K562 (cell line): ENCODE data around the gene TMEM121. TPM values are rescaled to one million over a fixed set of nuclear protein-coding genes. Genes with fewer than 3 reads are reported as not detected.

ENCODE experiments used
- CAMTA2 ChIP-seq: fragments of 250-450 bp; sonication (Bioruptor Pico); conservative IDR thresholded peaks from 2 replicates; pipeline ENCODE4 v1.5.1; 2022
- CBX8 ChIP-seq: fragments of 200-600 bp; sonication (generic); IDR thresholded peaks from 2 replicates; pipeline ENCODE4 v1.6.1; 2012; ENCODE audit warnings: borderline replicate concordance, mixed run types, low read depth, mild to moderate bottlenecking, moderate library complexity, mixed read lengths, low read length, control low read depth, inconsistent platforms; ENCODE audit not compliant: poor library complexity, severe bottlenecking; ENCODE audit errors: extremely low read depth
- CEBPB ChIP-seq: fragments of 450-650 bp; IDR thresholded peaks from 2 replicates; pipeline ENCODE4 v1.6.1; 2016; ENCODE audit warnings: missing genetic modification characterization, missing compliant biosample characterization
- CREB3 ChIP-seq: fragments of 450-650 bp; conservative IDR thresholded peaks from 2 replicates; pipeline ENCODE4 v1.6.1; 2016; ENCODE audit warnings: missing genetic modification characterization, low read depth, mild to moderate bottlenecking, missing compliant biosample characterization, moderate library complexity
- FOXM1 ChIP-seq, 2 experiments: fragments of 450-650 bp in 1 of 2; sonication (generic) in 1 of 2; formaldehyde crosslinking in 1 of 2; IDR thresholded peaks; 2 replicates each; pipeline versions ENCODE4 v1.6.1 to v1.9.0; 2017 to 2022; ENCODE audit warnings: low read depth in 2 of 2, mild to moderate bottlenecking in 2 of 2, missing genetic modification reagents in 1 of 2, moderate library complexity in 1 of 2
- IRF1 ChIP-seq: sonication (generic); formaldehyde crosslinking; IDR thresholded peaks from 2 replicates; pipeline ENCODE4 v1.8.0; 2022; ENCODE audit warnings: missing genetic modification reagents, mild to moderate bottlenecking, borderline replicate concordance
- IRF9 ChIP-seq: fragments of 450-650 bp; IDR thresholded peaks from 2 replicates; pipeline ENCODE4 v1.6.1; 2016; ENCODE audit warnings: missing biosample characterization, missing genetic modification characterization
- KAT7 ChIP-seq: sonication (generic); formaldehyde crosslinking; IDR thresholded peaks from 2 replicates; pipeline ENCODE4 v1.8.0; 2022; ENCODE audit warnings: missing genetic modification reagents, mild to moderate bottlenecking, borderline replicate concordance
- NCOA2 ChIP-seq, 2 experiments: fragments of 450-650 bp; IDR thresholded peaks; 2 replicates each; pipeline ENCODE4 v1.6.1; 2018; ENCODE audit warnings: mild to moderate bottlenecking in 2 of 2, moderate library complexity in 1 of 2; ENCODE audit not compliant: partially characterized antibody in 2 of 2
- NKRF ChIP-seq: fragments of 450-650 bp; IDR thresholded peaks from 2 replicates; pipeline ENCODE4 v1.6.1; 2016; ENCODE audit warnings: borderline replicate concordance
- POLR2B ChIP-seq: fragments of 450-650 bp; IDR thresholded peaks from 2 replicates; pipeline ENCODE4 v1.6.1; 2018; ENCODE audit warnings: low read depth; ENCODE audit not compliant: partially characterized antibody
- RBM34 ChIP-seq: fragments of 200-400 bp; formaldehyde crosslinking; IDR thresholded peaks from 2 replicates; pipeline ENCODE4 v1.6.1; 2018; ENCODE audit warnings: low read length, borderline replicate concordance; ENCODE audit not compliant: insufficient read depth
- SREBF1 ChIP-seq: fragments of 150-350 bp; IDR thresholded peaks from 2 replicates; pipeline ENCODE4 v1.6.1; 2014; ENCODE audit warnings: antibody characterized with exemption, low read depth, low read length, borderline replicate concordance
- TAF7 ChIP-seq: fragments of 450-650 bp; IDR thresholded peaks from 2 replicates; pipeline ENCODE4 v1.6.1; 2016; ENCODE audit warnings: missing genetic modification characterization, missing compliant biosample characterization
- ZNF197 ChIP-seq: fragments of 200-800 bp; sonication (Bioruptor generic); IDR thresholded peaks from 2 replicates; pipeline ENCODE4 v1.6.1; 2016; ENCODE audit warnings: low read depth, missing genetic modification characterization, missing compliant biosample characterization
- ZNF449 ChIP-seq: fragments of 250-450 bp; sonication (Bioruptor Pico); IDR thresholded peaks from 2 replicates; pipeline ENCODE4 v1.8.0; 2022; ENCODE audit warnings: moderate library complexity, mild to moderate bottlenecking, inconsistent platforms
- ZNF655 ChIP-seq: fragments of 250-450 bp; sonication (Bioruptor Pico); IDR thresholded peaks from 2 replicates; pipeline ENCODE4 v1.5.0; 2021
- polyA plus RNA-seq, 8 experiments: library from polyadenylated mRNA; depleted of rRNA in 4 of 8; stranded (reverse) in 5 of 8; unstranded in 3 of 8; fragments of >200 nt; fragmentation: Nextera tagmentation in 2 of 8; fragmentation: Illumina TruSeq in 1 of 8; extraction: Ambion mirVana in 2 of 8; extraction: Trizol in 1 of 8; gene quantifications; 2 replicates each; pipeline versions ENCODE4 v1.2.1 to v1.2.3, GENCODE V29; 2011 to 2014; ENCODE audit warnings: inconsistent platforms in 1 of 8, missing spikeins in 1 of 8
- total RNA-seq, 7 experiments: library from RNA; depleted of rRNA in 6 of 7; stranded (reverse); fragments of >200 nt in 6 of 7; fragmentation: Illumina TruSeq in 2 of 7; extraction: Trizol in 2 of 7; gene quantifications; 2 replicates each; pipeline versions ENCODE4 v1.2.1 to v1.2.3, GENCODE V29; 2011 to 2021; ENCODE audit warnings: low replicate concordance in 1 of 7

TMEM121 gene
- total and polyA plus RNA-seq, 9 of the 15 experiments (the other 6 are each of a cell fraction or from before 2014, with no cell fraction given): 0.31 to 0.36 TPM; not detected in 7

GRCh38 chr14:105490572-105491365 is 35.6 kb upstream of the TMEM121 start, which contains the start of gene TEDC1 (continued):
- no peak for TF ChIP-seq IRF9
- no peak for TF ChIP-seq NCOA2 (IDR thresholded peaks at IDR 0.05; ENCODE audit: partially characterized antibody in 2 of 2)
- no peak for TF ChIP-seq RBM34
- no peak for TF ChIP-seq NKRF
- no peak for TF ChIP-seq CAMTA2 (CRISPR knock-in tag)
- no peak for TF ChIP-seq SREBF1
- no peak for TF ChIP-seq KAT7 (CRISPR knock-in tag)
- TF ChIP-seq CREB3 (tag): no peak; the same call in 1 of the 2 replicates
- no peak for TF ChIP-seq TAF7
- TF ChIP-seq FOXM1 (IDR thresholded peaks at IDR 0.05; ENCODE audit: low read depth): peak; percentile 31; the same call in 1 of the 2 replicates
- no peak for TF ChIP-seq FOXM1 (CRISPR knock-in tag; IDR thresholded peaks at IDR 0.05; ENCODE audit: low read depth)
- TF ChIP-seq ZNF449 (CRISPR knock-in tag): no peak
- no peak for TF ChIP-seq CEBPB (tag)
- no peak for TF ChIP-seq ZNF655 (CRISPR knock-in tag)
- peak; percentile 28 for TF ChIP-seq POLR2B
- no peak for TF ChIP-seq IRF1 (CRISPR knock-in tag)
- TF ChIP-seq ZNF197 (CRISPR knock-in tag): no peak
- TF ChIP-seq CBX8: no peak
